HL-60 (cell line): ENCODE measurements around the gene ANGPTL2.

Experiments used
- GABPA ChIP-seq: IDR thresholded peaks from 2 replicates; pipeline ENCODE4 v1.6.1; 2012; ENCODE audit warnings: low read depth
- POLR2AphosphoS5 ChIP-seq: IDR thresholded peaks from 2 replicates; pipeline ENCODE4 v1.6.1; 2012; ENCODE audit warnings: low read depth
- TF ChIP-seq, protein P1 (sequence below): IDR thresholded peaks from one replicate; pipeline ENCODE4 v1.5.1; 2011; ENCODE audit warnings: low read length, control low read depth, inconsistent platforms; ENCODE audit not compliant: insufficient read depth

DNA sequence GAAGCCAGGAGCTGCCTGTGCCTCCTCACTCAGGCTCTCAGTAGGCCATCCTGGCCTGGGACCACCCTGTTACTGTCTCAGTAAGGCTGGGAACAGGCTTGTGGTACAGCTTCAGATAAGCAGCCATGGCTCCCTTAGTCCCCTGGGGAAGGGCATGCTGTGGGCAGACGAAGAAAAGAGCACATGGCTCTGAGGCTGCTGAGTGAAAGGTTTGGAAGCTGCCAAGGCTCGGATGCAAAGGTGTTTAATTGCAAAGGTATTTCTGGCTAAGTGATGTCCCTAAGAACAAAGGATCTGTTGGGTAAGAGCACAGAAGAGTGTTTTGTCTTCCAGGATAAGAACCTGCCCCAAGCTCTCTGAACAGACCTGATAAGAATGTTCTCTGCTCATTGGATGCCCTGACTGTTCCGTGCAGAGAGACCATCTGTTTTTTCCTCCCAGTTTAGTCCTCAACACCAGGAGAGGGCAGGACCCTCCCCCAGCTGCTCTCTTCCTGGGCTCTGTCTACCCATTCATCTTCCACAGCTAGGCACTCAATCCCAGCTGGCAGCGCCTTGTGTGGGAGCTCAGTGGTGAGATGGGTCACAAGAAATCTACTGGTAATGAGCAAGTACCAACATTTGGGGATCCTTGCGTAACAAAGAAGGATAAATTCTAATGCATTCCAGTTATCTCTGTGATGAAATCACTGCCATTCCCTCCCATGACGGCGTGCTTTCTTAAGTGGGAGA lies 17.7 kb downstream of the ANGPTL2 start:
- TF ChIP-seq, protein P1, sequence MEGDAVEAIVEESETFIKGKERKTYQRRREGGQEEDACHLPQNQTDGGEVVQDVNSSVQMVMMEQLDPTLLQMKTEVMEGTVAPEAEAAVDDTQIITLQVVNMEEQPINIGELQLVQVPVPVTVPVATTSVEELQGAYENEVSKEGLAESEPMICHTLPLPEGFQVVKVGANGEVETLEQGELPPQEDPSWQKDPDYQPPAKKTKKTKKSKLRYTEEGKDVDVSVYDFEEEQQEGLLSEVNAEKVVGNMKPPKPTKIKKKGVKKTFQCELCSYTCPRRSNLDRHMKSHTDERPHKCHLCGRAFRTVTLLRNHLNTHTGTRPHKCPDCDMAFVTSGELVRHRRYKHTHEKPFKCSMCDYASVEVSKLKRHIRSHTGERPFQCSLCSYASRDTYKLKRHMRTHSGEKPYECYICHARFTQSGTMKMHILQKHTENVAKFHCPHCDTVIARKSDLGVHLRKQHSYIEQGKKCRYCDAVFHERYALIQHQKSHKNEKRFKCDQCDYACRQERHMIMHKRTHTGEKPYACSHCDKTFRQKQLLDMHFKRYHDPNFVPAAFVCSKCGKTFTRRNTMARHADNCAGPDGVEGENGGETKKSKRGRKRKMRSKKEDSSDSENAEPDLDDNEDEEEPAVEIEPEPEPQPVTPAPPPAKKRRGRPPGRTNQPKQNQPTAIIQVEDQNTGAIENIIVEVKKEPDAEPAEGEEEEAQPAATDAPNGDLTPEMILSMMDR = no peak
- no peak for TF ChIP-seq GABPA
- no peak for TF ChIP-seq POLR2AphosphoS5
